Activated CD4-positive, alpha-beta T cell treated with anti-CD3 and anti-CD28 coated beads, Interleukin-2, amount 10 ng/mL, durations not matched to agents 7 days and 5 days (primary cell): ENCODE measurements around the gene IL1RAPL1. TPM values are rescaled to one million over a fixed set of nuclear protein-coding genes. Genes with fewer than 3 reads are reported as not detected.

Experiments used
- CTCF ChIA-PET: fragments of 350-600 bp; sonication (Branson Sonifier 250); formaldehyde crosslinking; loops from one replicate; lab custom pipeline; 2021; ENCODE audit warnings: antibody characterized with exemption; lab: Charles Lee
- POLR2A ChIA-PET: fragments of 350-600 bp; sonication (Branson Sonifier 250); formaldehyde crosslinking; loops from one replicate; lab custom pipeline; 2021; ENCODE audit warnings: antibody characterized with exemption; lab: Charles Lee
- DNase-seq: peaks from one replicate; pipeline ENCODE4 v3.0.0-alpha.2; 2020
- H3K27ac Mint-ChIP-seq: one replicate; pipeline ENCODE4 v1.8.0; 2021; ENCODE audit warnings: mild to moderate bottlenecking, moderate library complexity, mixed read lengths
- H3K27me3 Mint-ChIP-seq: one replicate; pipeline ENCODE4 v1.8.0; 2021; ENCODE audit warnings: mixed read lengths
- H3K36me3 Mint-ChIP-seq: one replicate; pipeline ENCODE4 v1.8.0; 2021; ENCODE audit warnings: low read depth, mixed read lengths
- H3K4me1 Mint-ChIP-seq: one replicate; pipeline ENCODE4 v1.8.0; 2021; ENCODE audit warnings: mixed read lengths
- H3K4me3 Mint-ChIP-seq: one replicate; pipeline ENCODE4 v1.8.0; 2021; ENCODE audit warnings: mild to moderate bottlenecking, moderate library complexity, mixed read lengths
- H3K9me3 Mint-ChIP-seq: one replicate; pipeline ENCODE4 v1.8.0; 2021; ENCODE audit warnings: mixed read lengths
- total RNA-seq, 2 experiments: library from RNA; stranded (reverse); gene quantifications; one replicate each; pipeline ENCODE4 v1.2.3, GENCODE V29; 2021

The IL1RAPL1 gene
- total RNA-seq, 2 experiments from 2014 or later, result not detected

- H3K4me3 Mint-ChIP-seq, result no peak overlapping the region
- H3K36me3 Mint-ChIP-seq, result no peaks in the 10 kb centered on the region
- H3K27ac Mint-ChIP-seq, result no peak overlapping the region
- DNase-seq, result no peak
- H3K27me3 Mint-ChIP-seq, result no peaks in the 10 kb centered on the region
- POLR2A ChIA-PET, result no interaction called here
- CTCF ChIA-PET, result no interaction called here
- H3K4me1 Mint-ChIP-seq, result no peaks in the 10 kb centered on the region
- no peaks in the 10 kb centered on the region for H3K9me3 Mint-ChIP-seq
Measured at GRCh38 chrX:29826742-29827141, 1239.5 kb downstream of the IL1RAPL1 start.

DNA sequence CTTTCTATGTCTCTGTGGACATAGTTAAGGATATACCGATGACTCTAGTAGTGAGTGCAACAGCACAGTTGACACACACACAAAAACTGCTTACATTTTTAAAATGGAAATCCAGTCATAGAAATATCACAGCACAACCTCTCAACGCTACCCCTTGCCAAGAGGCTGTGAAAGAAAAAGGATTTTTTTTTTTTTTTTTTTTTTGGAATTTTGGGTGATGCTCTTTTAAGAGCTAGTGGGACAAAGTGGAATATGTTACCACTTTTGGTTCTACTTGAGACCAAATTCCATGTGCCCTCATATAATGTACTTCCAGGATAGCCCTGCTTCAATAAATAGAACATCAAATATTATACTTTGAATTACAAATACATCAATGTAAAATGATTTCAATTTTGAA lies 1247.1 kb downstream of the IL1RAPL1 start:
- Mint-ChIP-seq H3K27me3 (no peaks in the 10 kb centered on the region), H3K4me3 (no peak overlapping the region), H3K4me1 (no peaks in the 10 kb centered on the region), H3K27ac (no peak overlapping the region), H3K9me3 (no peaks in the 10 kb centered on the region), H3K36me3 (no peaks in the 10 kb centered on the region)
- ChIA-PET CTCF (no interaction called here), POLR2A (no interaction called here)
- DNase-seq, result no peak

GRCh38 chrX:29834764-29835163 lies 1247.5 kb downstream of the IL1RAPL1 start:
- Mint-ChIP-seq H3K4me3 (no peak overlapping the region), H3K9me3 (no peaks in the 10 kb centered on the region), H3K36me3 (no peaks in the 10 kb centered on the region), H3K27ac (no peak overlapping the region), H3K4me1 (no peaks in the 10 kb centered on the region), H3K27me3 (no peaks in the 10 kb centered on the region)
- no peak for DNase-seq
- ChIA-PET CTCF (no interaction called here), POLR2A (no interaction called here)

DNA sequence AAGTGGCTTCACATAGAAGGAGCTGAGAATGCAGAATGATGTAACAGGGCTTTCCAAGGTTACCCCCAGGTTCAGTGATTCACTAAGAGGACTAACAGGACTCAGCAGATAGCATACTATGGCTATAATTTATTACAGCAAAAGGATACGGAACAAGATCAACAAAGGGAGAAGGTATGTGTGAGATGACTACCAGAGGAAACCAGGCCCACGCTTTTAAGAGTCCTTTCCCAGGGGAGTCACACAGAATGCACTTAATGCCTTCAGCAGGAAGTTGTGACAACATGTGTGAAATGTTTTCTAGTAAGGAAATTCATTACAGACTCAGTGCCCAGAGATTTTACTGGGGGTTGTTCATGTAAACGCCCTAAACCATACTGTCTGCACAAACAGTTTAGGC lies 1254.5 kb downstream of the IL1RAPL1 start:
- Mint-ChIP-seq H3K4me1 (no peaks in the 10 kb centered on the region), H3K27me3 (no peaks in the 10 kb centered on the region), H3K36me3 (no peaks in the 10 kb centered on the region), H3K9me3 (no peaks in the 10 kb centered on the region), H3K4me3 (no peak overlapping the region), H3K27ac (no peak overlapping the region)
- DNase-seq, result no peak
- ChIA-PET POLR2A (no interaction called here), CTCF (no interaction called here)

DNA sequence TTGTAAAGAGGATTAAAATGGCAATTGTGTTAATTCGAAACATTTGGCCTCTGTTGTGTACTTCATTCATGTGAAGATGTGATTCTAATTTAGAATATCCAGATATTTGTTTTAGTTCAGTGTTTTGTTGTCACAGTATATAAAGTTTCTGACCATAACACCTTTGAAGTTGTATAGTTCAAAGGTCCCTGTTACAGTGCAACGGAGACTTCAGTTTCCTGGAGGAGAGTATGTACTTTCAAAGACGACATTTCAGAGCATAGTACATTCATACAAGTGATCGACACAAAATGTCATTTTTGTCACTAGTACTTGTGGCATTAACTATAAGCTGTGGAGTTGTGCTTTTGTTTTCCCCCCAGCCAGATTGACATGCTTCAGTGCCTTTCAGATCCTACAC lies 1255.3 kb downstream of the IL1RAPL1 start:
- Mint-ChIP-seq H3K4me3 (no peak overlapping the region), H3K4me1 (no peaks in the 10 kb centered on the region)
- CTCF ChIA-PET, result no interaction called here

GRCh38 chrX:29851857-29852605 lies 1264.8 kb downstream of the IL1RAPL1 start:
- ChIA-PET POLR2A (no interaction called here), CTCF (no interaction called here)
- H3K36me3 Mint-ChIP-seq, result no peaks in the 10 kb centered on the region

More for the DNA sequence above, 1255.3 kb downstream of the IL1RAPL1 start:
- POLR2A ChIA-PET, result no interaction called here
- H3K9me3 Mint-ChIP-seq, result no peaks in the 10 kb centered on the region
- no peak for DNase-seq
- H3K27ac Mint-ChIP-seq, result no peak overlapping the region
- H3K27me3 Mint-ChIP-seq, result no peaks in the 10 kb centered on the region
- H3K36me3 Mint-ChIP-seq, result no peaks in the 10 kb centered on the region

GRCh38 chrX:29852767-29853166 lies 1265.5 kb downstream of the IL1RAPL1 start:
- Mint-ChIP-seq H3K9me3 (no peaks in the 10 kb centered on the region), H3K27me3 (no peaks in the 10 kb centered on the region), H3K36me3 (no peaks in the 10 kb centered on the region), H3K4me3 (no peak overlapping the region), H3K27ac (no peak overlapping the region), H3K4me1 (no peaks in the 10 kb centered on the region)
- DNase-seq, result no peak
- ChIA-PET CTCF (interaction anchor here (0.7 kb wide), 1 partner anchor 1909 kb away, joined by 4 read pairs; no protein-coding TSS in a partner anchor), POLR2A (no interaction called here)

More at GRCh38 chrX:29851857-29852605, 1264.8 kb downstream of the IL1RAPL1 start:
- no peaks in the 10 kb centered on the region for H3K9me3 Mint-ChIP-seq
- no peaks in the 10 kb centered on the region for H3K27me3 Mint-ChIP-seq
- H3K4me1 Mint-ChIP-seq, result no peaks in the 10 kb centered on the region
- no peak overlapping the region for H3K4me3 Mint-ChIP-seq
- H3K27ac Mint-ChIP-seq, result no peak overlapping the region
- no peak for DNase-seq

DNA sequence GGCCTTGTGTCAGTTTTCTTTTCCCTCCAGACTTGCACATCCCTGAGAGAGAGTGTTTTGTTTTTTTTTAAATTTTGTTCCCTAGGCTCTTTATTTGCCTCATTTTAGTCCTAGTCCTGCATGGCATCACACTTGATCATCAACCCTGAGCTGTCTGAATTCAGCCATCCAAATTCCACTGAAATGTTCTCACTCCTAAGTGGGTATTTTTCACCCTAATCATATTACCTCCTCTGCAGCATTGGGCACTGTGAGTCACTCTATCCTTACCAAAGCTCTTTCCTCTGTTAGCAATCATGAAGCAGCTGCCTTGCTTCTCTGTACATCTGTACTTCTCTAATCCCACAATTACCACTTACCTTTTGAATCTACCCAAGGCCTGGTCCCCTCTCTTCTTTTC lies 1271.5 kb downstream of the IL1RAPL1 start:
- CTCF ChIA-PET, result no interaction called here
- no peaks in the 10 kb centered on the region for H3K27me3 Mint-ChIP-seq
- H3K27ac Mint-ChIP-seq, result no peak overlapping the region
- POLR2A ChIA-PET, result no interaction called here
- no peaks in the 10 kb centered on the region for H3K4me1 Mint-ChIP-seq
- H3K36me3 Mint-ChIP-seq, result no peaks in the 10 kb centered on the region
- DNase-seq, result no peak
- no peaks in the 10 kb centered on the region for H3K9me3 Mint-ChIP-seq
- H3K4me3 Mint-ChIP-seq, result no peak overlapping the region

GRCh38 chrX:29862126-29862677 lies 1275.0 kb downstream of the IL1RAPL1 start:
- ChIA-PET CTCF (no interaction called here), POLR2A (no interaction called here)
- no peak overlapping the region for H3K27ac Mint-ChIP-seq
- no peaks in the 10 kb centered on the region for H3K27me3 Mint-ChIP-seq
- H3K4me1 Mint-ChIP-seq, result no peaks in the 10 kb centered on the region
- no peak for DNase-seq
- H3K36me3 Mint-ChIP-seq, result no peaks in the 10 kb centered on the region
- H3K9me3 Mint-ChIP-seq, result no peaks in the 10 kb centered on the region
- H3K4me3 Mint-ChIP-seq, result no peak overlapping the region

- no peaks in the 10 kb centered on the region for H3K9me3 Mint-ChIP-seq
- no peaks in the 10 kb centered on the region for H3K4me1 Mint-ChIP-seq
- no peaks in the 10 kb centered on the region for H3K36me3 Mint-ChIP-seq
- H3K27me3 Mint-ChIP-seq, result no peaks in the 10 kb centered on the region
- H3K27ac Mint-ChIP-seq, result no peak overlapping the region
- DNase-seq, result no peak
- POLR2A ChIA-PET, result no interaction called here
- H3K4me3 Mint-ChIP-seq, result no peak overlapping the region
- CTCF ChIA-PET, result no interaction called here
Measured at GRCh38 chrX:29867971-29868370, 1280.7 kb downstream of the IL1RAPL1 start.

DNA sequence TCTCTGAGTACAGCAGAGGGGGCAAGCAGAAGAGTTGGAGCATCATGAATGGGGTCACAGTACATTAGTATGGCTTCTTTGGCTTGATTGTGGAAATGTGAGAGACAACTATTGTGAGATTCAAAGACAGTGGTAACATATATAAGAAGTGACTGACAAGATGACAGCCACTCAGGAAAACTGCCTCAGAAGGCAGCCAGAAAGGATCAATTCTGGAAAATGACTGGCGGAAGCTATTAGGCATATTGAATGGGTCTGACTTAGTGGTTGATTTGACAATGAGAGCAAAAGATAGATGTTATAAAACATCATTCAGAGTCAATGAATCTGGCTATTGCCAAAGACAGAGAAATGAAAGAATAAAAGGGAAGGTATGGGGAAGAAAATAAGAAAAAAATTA lies 1282.6 kb downstream of the IL1RAPL1 start:
- no peak for DNase-seq
- H3K27me3 Mint-ChIP-seq, result no peaks in the 10 kb centered on the region
- ChIA-PET CTCF (no interaction called here), POLR2A (no interaction called here)
- no peaks in the 10 kb centered on the region for H3K4me1 Mint-ChIP-seq
- no peak overlapping the region for H3K4me3 Mint-ChIP-seq
- no peaks in the 10 kb centered on the region for H3K9me3 Mint-ChIP-seq
- H3K27ac Mint-ChIP-seq, result no peak overlapping the region
- no peaks in the 10 kb centered on the region for H3K36me3 Mint-ChIP-seq

DNA sequence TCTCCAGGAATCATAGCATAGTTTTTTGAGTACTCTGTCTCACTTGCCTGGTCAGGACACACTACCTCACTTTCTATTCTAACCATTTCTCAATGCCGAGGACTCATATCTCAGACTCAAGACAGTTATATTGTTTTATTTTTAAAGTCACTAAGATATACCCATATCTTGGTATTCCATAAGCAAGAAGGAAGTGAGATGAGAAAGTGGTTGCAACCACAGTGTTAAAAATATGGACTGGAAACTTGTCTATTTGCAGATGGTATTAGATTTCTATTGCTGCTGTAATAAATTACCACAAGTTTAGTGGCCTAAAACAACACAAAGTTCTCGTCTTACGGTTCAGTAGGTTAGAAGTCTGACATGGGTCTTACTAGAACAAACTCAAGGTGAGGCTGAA lies 1283.4 kb downstream of the IL1RAPL1 start:
- DNase-seq, result no peak
- no peak overlapping the region for H3K27ac Mint-ChIP-seq
- no peaks in the 10 kb centered on the region for H3K9me3 Mint-ChIP-seq
- no peak overlapping the region for H3K4me3 Mint-ChIP-seq
- ChIA-PET CTCF (no interaction called here), POLR2A (no interaction called here)
- no peaks in the 10 kb centered on the region for H3K4me1 Mint-ChIP-seq
- H3K36me3 Mint-ChIP-seq, result no peaks in the 10 kb centered on the region
- no peaks in the 10 kb centered on the region for H3K27me3 Mint-ChIP-seq

DNA sequence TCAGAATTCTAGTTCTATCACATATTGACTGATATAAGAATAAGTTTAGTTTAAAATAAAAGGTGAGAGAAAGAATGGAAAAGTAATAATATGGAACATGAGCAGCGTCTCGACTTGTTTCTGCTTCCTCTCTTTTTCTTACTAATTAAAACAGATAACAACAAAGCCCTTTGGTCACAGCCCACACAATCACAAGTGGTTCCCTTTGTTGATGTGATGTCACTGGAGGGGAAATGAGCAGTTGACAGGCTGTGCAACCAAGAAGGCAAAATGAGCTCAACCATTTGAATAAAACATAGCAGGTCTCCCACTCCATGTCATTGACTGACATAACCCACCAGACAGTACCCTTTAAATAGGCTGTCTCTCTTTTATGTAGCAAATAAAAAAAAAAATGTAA lies 1285.6 kb downstream of the IL1RAPL1 start:
- H3K9me3 Mint-ChIP-seq, result no peaks in the 10 kb centered on the region
- no peak overlapping the region for H3K4me3 Mint-ChIP-seq
- no peaks in the 10 kb centered on the region for H3K4me1 Mint-ChIP-seq
- ChIA-PET CTCF (no interaction called here), POLR2A (no interaction called here)
- H3K27ac Mint-ChIP-seq, result no peak overlapping the region
- H3K36me3 Mint-ChIP-seq, result no peaks in the 10 kb centered on the region
- no peak for DNase-seq
- no peaks in the 10 kb centered on the region for H3K27me3 Mint-ChIP-seq

DNA sequence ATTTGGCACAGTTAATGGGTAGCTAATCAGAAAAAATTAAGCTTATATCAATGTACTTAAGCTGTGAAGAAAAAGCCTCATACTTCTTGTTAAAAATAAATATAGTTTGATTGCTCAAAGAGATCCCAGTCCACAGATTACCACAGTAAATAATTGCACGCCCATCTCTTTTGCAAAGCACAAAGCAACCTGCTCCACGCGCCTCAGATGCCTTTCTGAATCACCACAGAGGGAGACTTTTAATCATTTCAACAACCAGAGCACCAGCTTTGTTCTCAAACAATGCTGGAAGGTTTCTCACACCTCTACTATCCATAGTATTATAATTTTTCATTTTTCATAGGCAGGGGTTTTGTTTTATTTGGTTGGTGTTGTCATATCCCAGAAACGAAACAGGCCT lies 1289.5 kb downstream of the IL1RAPL1 start:
- no peaks in the 10 kb centered on the region for H3K4me1 Mint-ChIP-seq
- no peaks in the 10 kb centered on the region for H3K27me3 Mint-ChIP-seq
- H3K36me3 Mint-ChIP-seq, result no peaks in the 10 kb centered on the region
- no peak overlapping the region for H3K27ac Mint-ChIP-seq
- DNase-seq, result no peak
- H3K9me3 Mint-ChIP-seq, result no peaks in the 10 kb centered on the region
- CTCF ChIA-PET, result no interaction called here
- POLR2A ChIA-PET, result no interaction called here
- no peak overlapping the region for H3K4me3 Mint-ChIP-seq
